Lower lobe of right lung (tissue), 2 donors: Measurements from ENCODE around the gene CCDC88B. TPM values are rescaled to one million over a fixed set of nuclear protein-coding genes. Genes with fewer than 3 reads are reported as not detected.

Experiments used
- ATAC-seq, 2 donors: fragments of 200-7000 bp; cut with Tn5 transposase; one replicate each; pipeline ENCODE4 v1.9.1; 2020 to 2022; ENCODE audit warnings: mild to moderate bottlenecking in 2 of 2, moderate library complexity in 2 of 2
- DNase-seq: peaks from one replicate; pipeline ENCODE4 v3.0.0-alpha.2; 2020
- H3K27ac ChIP-seq: fragments of 200-600 bp; one replicate; pipeline ENCODE4 v1.8.0; 2022
- H3K27me3 ChIP-seq: fragments of 200-600 bp; one replicate; pipeline ENCODE4 v1.8.0; 2022; ENCODE audit warnings: low read depth
- H3K36me3 ChIP-seq: fragments of 200-600 bp; one replicate; pipeline ENCODE4 v1.8.0; 2022; ENCODE audit warnings: mild to moderate bottlenecking
- H3K4me1 ChIP-seq: fragments of 200-600 bp; one replicate; pipeline ENCODE4 v1.8.0; 2022
- H3K4me3 ChIP-seq: fragments of 200-600 bp; one replicate; pipeline ENCODE4 v1.8.0; 2022; ENCODE audit warnings: mild to moderate bottlenecking
- H3K9me3 ChIP-seq: fragments of 200-600 bp; one replicate; pipeline ENCODE4 v1.8.0; 2022
- intact Hi-C: fragments of 100-400 bp; cut with DNase I; formaldehyde crosslinking; loops from one replicate; pipeline ENCODE4 v1.11.0; 2022
- total RNA-seq: library from RNA; stranded (reverse); fragmentation: NEBNext Ultra II Directional; extraction: Animal tissue kit (Norgen Biotek cat#: 25700); gene quantifications from one replicate; pipeline ENCODE4 v1.2.1, GENCODE V29; 2021
- TF ChIP-seq, protein P1 (sequence below): fragments of 200-600 bp; IDR thresholded peaks from one replicate; pipeline ENCODE4 v1.8.0; 2022; ENCODE audit warnings: antibody characterized with exemption, mild to moderate bottlenecking
- donor health status: DM: no; HTN: yes; CAD: no; lungs with severe emphysema.

CCDC88B gene
- total RNA-seq, 1 donor from 2014 or later: 40.0 TPM

- Histone ChIP-seq H3K27me3 (peaks cover 16% of the 10 kb centered on the region), H3K4me1 (no peaks in the 10 kb centered on the region), H3K27ac (no peak overlapping the region), H3K4me3 (peak overlapping the region; percentile 1), H3K9me3 (no peaks in the 10 kb centered on the region), H3K36me3 (no peaks in the 10 kb centered on the region)
- no peak for DNase-seq
- intact Hi-C loops: no loop called here
- ATAC-seq: peak; percentile 37 to 45
- TF ChIP-seq, protein P1, sequence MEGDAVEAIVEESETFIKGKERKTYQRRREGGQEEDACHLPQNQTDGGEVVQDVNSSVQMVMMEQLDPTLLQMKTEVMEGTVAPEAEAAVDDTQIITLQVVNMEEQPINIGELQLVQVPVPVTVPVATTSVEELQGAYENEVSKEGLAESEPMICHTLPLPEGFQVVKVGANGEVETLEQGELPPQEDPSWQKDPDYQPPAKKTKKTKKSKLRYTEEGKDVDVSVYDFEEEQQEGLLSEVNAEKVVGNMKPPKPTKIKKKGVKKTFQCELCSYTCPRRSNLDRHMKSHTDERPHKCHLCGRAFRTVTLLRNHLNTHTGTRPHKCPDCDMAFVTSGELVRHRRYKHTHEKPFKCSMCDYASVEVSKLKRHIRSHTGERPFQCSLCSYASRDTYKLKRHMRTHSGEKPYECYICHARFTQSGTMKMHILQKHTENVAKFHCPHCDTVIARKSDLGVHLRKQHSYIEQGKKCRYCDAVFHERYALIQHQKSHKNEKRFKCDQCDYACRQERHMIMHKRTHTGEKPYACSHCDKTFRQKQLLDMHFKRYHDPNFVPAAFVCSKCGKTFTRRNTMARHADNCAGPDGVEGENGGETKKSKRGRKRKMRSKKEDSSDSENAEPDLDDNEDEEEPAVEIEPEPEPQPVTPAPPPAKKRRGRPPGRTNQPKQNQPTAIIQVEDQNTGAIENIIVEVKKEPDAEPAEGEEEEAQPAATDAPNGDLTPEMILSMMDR: no peak
Measured at GRCh38 chr11:64395545-64396078, 55.6 kb downstream of the CCDC88B start.

DNA sequence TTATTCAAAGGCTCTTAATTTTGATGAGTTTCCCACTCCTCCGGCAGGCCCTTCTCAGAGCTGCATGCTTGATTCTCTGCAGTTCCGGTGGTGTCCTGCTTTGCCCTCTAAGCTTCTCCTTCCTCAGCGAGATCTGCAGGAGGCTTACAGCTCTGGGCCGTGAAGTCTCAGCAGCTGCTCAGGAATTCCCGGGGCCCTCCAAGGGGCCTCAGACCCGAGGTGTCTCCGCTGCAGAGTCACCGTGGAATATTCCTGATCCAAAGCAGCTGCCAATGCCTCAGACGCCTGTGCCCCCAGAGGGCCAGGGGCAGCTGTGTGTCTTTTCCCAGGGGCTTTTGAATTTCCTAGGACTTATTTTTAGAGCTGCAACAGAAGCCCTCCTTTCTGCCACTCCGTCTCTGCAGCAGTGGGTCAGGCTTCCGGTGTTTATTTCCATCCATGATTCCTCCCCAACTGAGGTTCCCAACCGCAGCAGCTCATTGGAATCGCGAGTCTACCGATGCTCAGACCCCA is 56.1 kb downstream of the CCDC88B start:
- intact Hi-C loops: no loop called here
- Histone ChIP-seq H3K36me3 (no peaks in the 10 kb centered on the region), H3K27ac (no peak overlapping the region), H3K9me3 (no peaks in the 10 kb centered on the region), H3K4me3 (peak overlapping the region; percentile 1), H3K4me1 (no peaks in the 10 kb centered on the region), H3K27me3 (peaks cover 16% of the 10 kb centered on the region)
- TF ChIP-seq, protein P1: no peak
- ATAC-seq (peak; percentile 13 to 37), DNase-seq (no peak)

DNA sequence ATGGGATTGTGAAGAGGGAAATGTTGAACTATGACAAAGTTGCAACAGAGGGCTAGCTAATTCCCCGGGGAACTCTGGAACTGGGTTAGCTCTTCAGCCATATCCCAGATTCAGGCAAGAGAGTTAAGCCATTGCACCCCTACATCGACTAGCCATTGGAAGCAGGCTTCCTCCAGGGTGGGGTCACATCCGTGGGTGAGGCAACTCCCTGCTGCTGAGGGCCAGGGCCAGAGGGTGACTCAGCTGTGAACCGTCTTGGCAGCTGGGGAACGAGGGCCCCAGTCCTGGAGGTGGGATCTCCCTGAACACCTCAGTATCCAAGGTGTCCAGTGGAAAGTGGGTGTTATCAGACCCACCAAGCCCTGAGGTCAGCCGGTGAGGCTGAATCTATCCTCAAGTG is 60.1 kb downstream of the CCDC88B start:
- intact Hi-C loops: no loop called here
- H3K27me3 ChIP-seq: peaks cover 16% of the 10 kb centered on the region
- TF ChIP-seq, protein P1: no peak
- ATAC-seq: peak in 1 of 2 donors; percentile 35
- no peak overlapping the region for H3K4me3 ChIP-seq
- no peaks in the 10 kb centered on the region for H3K36me3 ChIP-seq
- no peaks in the 10 kb centered on the region for H3K4me1 ChIP-seq
- no peak for DNase-seq
- H3K27ac ChIP-seq: no peak overlapping the region
- H3K9me3 ChIP-seq: no peaks in the 10 kb centered on the region

- no peaks in the 10 kb centered on the region for H3K36me3 ChIP-seq
- no peak for ATAC-seq
- H3K27me3 ChIP-seq: peaks cover 13% of the 10 kb centered on the region
- TF ChIP-seq, protein P1: no peak
- no peaks in the 10 kb centered on the region for H3K9me3 ChIP-seq
- no peak for DNase-seq
- H3K4me3 ChIP-seq: no peak overlapping the region
- H3K4me1 ChIP-seq: no peaks in the 10 kb centered on the region
- intact Hi-C loops: no loop called here
- no peak overlapping the region for H3K27ac ChIP-seq
Measured at GRCh38 chr11:64400667-64401066, 60.7 kb downstream of the CCDC88B start.

GRCh38 chr11:64401775-64402174 is 61.8 kb downstream of the CCDC88B start:
- no peaks in the 10 kb centered on the region for H3K9me3 ChIP-seq
- intact Hi-C loops: no loop called here
- DNase-seq: no peak
- H3K4me3 ChIP-seq: no peak overlapping the region
- ATAC-seq: no peak
- peaks cover 3% of the 10 kb centered on the region for H3K27me3 ChIP-seq
- peaks cover 4% of the 10 kb centered on the region for H3K4me1 ChIP-seq
- TF ChIP-seq, protein P1: no peak
- H3K27ac ChIP-seq: no peak overlapping the region
- no peaks in the 10 kb centered on the region for H3K36me3 ChIP-seq
